OCI-LY7 (cell line): ENCODE results near the gene FERMT3.

Source experiments
- EZH2phosphoT487 ChIP-seq: fragments of 200-600 bp; sonication (generic); IDR thresholded peaks from 2 replicates; pipeline ENCODE4 v1.6.1; 2018; ENCODE audit warnings: low read depth, borderline replicate concordance, mild to moderate bottlenecking, mixed run types, antibody characterized with exemption, low read length, moderate library complexity, mixed read lengths
- TF ChIP-seq, protein P1 (sequence below): fragments of 200-600 bp; sonication (generic); conservative IDR thresholded peaks from 2 replicates; pipeline ENCODE4 v1.5.1; 2014; ENCODE audit warnings: mild to moderate bottlenecking, antibody characterized with exemption, low read length, moderate library complexity, mixed read lengths

DNA sequence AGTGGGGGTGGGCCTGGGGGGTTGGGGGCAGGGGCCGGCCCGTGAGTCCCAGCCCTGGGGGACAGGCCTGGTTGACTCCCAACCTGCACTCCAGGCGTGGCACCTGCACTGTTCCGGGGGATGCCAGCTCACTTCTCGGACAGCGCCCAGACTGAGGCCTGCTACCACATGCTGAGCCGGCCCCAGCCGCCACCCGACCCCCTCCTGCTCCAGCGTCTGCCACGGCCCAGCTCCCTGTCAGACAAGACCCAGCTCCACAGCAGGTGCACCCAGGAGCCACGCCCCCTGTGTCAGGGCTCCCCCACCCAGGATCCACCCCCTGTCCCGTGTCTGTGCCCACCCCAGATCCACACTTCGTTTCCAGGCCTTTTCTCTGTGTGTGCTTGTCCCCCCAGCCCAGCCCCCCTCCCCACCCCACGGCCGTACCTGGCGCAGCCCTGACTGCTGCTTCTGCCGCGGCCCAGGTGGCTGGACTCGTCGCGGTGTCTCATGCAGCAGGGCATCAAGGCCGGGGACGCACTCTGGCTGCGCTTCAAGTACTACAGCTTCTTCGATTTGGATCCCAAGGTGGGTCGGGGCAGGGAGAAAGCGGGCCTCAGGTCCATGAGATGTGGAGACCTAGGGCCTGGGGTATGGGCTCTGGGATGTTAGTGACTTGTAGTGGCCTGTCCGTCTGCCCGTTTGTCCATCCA, 4.8 kb downstream of the FERMT3 start:
- TF ChIP-seq, protein P1, sequence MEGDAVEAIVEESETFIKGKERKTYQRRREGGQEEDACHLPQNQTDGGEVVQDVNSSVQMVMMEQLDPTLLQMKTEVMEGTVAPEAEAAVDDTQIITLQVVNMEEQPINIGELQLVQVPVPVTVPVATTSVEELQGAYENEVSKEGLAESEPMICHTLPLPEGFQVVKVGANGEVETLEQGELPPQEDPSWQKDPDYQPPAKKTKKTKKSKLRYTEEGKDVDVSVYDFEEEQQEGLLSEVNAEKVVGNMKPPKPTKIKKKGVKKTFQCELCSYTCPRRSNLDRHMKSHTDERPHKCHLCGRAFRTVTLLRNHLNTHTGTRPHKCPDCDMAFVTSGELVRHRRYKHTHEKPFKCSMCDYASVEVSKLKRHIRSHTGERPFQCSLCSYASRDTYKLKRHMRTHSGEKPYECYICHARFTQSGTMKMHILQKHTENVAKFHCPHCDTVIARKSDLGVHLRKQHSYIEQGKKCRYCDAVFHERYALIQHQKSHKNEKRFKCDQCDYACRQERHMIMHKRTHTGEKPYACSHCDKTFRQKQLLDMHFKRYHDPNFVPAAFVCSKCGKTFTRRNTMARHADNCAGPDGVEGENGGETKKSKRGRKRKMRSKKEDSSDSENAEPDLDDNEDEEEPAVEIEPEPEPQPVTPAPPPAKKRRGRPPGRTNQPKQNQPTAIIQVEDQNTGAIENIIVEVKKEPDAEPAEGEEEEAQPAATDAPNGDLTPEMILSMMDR, result no peak
- TF ChIP-seq EZH2phosphoT487, result no peak
